HK-2 (cell line): ENCODE data around the gene SCN2B.

Experiments
- DNase-seq: peaks from one replicate; pipeline ENCODE4 v3.0.0-alpha.2; 2018; ENCODE audit not compliant: unreplicated experiment

The SCN2B gene

GRCh38 chr11:118174006-118174567, 2.4 kb downstream of the SCN2B start:
- no peak for DNase-seq

DNA sequence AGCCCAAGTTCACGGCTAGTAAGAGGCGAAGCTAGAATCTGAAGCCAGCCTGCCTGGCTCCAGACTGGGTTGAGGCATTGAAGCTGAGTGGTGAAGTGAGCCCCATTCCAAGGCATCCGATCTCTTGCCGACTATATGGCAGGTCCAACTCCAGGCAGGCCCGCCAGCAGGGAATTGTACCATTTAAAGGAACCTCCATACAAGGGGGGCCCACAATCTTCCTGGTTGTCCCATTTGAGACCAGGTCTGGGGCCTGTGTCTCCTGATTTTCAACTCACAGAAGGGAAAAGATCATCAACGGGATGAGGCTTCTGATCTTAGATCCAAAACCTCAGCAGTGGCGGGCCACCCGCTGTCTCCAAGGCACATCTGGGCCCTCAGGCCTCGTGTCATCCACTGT, 4.1 kb downstream of the SCN2B start:
- DNase-seq = no peak

DNA sequence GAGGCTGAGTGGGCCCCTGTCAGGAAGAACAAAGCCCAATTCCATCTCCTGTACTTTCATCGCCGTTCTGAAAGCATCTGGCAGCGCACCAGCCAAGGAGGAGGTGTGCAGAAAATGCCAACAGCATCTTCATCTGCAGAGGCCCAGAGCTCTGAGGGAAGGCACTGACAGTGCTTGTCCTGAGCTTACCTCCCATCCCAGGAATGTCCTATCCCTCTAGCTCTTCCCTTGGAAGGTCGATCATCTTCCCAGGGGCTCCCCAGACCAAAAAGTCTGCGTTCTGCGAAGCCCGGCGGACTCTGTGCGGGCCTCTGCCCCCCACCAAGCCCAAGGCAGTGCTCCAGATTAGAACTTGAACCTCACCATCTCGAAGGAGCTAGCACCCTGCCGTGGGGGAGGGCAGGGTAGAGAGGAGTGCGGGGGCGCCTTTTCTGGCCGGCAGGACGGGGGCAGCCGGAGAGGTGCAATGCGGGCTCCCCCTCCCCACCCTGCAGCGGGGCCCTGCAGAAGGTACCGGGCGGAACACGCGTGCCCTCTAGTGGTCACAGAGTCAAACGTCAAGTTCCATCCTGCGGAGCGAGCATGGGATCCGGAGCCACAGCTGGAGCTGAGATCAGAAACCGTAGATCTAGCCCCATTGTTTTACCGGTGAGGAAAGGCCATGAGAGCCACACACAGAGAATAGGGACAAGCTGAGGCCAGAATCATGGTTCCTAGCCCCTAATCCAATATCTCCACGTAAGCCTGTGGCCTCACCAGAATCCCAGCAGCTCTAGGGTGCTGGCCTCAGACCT, 5.0 kb downstream of the SCN2B start:
- DNase-seq = peak; percentile 36

DNA sequence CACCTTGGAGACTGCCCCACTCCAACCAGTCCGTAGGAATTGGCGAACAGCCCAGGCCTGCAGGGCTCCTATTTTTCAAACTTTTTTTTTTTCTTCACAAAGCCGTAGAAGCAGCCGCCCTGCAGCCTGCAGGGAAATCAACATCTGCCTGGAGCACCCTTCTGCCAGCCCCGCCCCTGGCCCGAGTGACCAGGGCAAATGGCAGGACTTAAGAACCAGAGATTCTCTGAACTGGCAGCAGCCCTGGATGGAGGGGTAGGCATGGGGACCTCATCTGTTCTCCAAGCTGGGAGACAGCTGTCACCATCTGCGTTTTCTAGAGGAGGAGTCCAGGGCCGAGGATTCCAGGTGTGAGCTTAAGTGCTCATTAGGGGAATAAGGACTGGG, 5.6 kb downstream of the SCN2B start:
- no peak for DNase-seq

DNA sequence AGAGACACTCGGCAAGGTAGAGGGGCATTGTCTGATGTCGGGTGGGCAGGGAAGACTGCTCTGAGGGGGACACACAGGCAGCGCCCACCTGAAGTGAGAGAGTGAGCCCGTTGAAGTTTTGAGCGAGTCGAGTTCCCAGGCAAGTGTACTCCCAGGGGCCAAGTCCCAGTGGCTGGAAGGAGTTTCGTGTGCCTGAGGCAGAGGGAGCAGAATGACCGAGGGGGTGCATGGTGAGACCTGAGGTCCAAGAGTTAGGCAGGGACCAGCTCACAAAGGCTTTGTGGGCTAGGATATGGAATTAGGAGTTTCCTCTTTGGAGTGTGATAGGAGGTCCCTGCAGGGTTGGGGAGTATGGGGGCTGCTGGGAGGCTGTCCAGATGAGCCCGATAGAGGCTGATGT, 6.2 kb downstream of the SCN2B start:
- no peak for DNase-seq

DNA sequence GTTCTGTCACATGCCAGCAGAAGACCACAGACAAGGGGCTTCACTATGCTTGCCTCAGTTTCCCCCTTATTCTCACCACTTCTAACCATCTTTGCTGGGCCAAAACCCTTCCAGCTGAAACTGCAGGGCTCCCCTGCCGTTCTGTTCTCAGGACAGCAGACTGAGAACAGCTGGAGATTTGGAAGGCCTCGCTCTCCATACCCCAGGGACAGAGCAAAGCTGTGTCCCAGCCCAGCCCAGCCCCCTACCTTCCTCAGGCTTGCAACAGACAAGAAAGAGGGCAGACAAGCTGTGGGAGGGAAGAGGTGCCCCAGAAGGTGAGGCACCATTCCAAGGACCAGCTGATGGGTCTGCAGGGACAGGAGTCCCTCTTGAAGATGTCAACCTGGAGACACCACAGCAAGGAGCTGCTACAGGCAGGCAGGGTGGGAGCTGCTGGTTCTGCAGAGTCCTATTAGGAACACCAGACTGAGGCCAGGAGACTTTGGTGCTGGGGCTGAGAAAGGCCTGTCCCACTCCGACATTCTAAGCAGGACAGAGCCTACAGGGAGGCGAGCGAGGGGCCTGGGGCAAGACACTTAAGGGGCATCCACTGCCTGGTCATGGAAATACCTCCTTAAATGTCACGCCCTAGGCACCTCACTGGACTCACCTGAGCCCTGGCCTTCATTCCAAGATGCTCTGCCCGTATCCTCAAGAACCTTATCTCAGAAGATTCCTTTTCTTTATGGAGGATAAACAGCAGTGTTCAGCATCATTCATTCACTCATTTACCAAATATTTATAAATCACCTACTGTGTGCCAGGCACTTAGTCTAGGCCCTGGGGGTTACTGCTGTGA, 6.9 kb downstream of the SCN2B start:
- DNase-seq = no peak

GRCh38 chr11:118168751-118169150, 7.7 kb downstream of the SCN2B start:
- no peak for DNase-seq

DNA sequence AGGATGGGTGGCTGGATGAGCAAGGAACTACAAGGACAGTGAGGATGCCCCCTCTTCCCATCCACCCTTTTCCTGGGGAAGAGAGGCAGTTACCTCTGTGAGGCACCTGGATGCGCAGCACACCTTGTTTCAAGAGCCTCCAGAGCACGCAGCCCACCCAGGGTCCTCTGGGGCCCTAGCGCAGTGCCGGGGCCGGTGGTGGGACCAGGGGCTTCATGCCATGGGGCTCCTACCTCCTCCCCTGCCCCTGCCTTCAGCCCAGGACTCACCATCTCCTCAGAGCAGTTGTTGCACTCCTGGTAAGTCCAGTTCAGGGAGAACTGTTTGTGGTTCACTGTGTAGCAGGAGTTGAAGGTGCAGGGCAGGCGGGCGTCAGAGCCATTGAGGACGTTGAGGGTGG, 8.1 kb downstream of the SCN2B start:
- no peak for DNase-seq

- DNase-seq = no peak
Observed at GRCh38 chr11:118167906-118168305, 8.5 kb downstream of the SCN2B start.

DNA sequence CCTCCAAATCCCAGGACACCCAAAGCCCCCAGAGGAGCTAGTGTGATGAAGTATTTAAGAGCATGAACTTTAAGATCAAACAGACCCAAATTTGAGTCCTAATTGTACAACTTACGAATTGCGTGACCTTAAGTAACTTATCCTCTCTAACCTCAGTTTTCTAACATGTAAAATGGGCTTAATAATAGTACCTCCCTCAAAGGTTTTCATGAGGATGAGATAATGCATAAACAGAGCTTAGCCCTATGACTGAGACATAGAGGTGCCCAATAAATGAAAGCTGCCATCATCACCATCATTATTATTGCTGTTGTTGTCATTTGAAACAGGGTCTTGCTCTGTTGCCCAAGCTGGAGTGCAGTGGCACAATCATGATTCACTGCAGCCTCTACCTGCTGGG, 9.2 kb downstream of the SCN2B start:
- DNase-seq = no peak

DNA sequence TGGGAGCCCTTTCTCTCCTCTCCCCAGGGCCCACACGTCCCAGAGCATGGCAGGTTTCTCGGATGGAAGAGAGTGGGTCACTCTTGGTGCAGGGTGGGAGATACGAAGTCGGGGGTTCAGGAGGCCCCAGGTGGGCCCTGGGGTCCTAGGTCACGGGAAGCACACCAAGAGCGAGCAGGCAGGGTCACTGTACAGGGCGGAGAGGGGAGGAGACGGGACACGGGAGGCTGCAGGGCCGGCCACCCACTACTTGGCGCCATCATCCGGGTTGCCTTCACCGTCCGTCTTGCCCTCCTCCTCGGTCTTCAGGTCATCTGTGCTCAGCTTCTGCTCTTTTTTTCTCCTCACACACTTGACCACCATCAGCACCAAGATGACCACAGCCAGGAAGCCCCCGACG, 9.8 kb downstream of the SCN2B start:
- DNase-seq = no peak

- DNase-seq = no peak
Observed at GRCh38 chr11:118164885-118165284, 11.6 kb downstream of the SCN2B start.

- no peak for DNase-seq
Observed at GRCh38 chr11:118163494-118163893, 12.9 kb downstream of the SCN2B start.

GRCh38 chr11:118162846-118163245, 13.6 kb downstream of the SCN2B start:
- DNase-seq = no peak

DNA sequence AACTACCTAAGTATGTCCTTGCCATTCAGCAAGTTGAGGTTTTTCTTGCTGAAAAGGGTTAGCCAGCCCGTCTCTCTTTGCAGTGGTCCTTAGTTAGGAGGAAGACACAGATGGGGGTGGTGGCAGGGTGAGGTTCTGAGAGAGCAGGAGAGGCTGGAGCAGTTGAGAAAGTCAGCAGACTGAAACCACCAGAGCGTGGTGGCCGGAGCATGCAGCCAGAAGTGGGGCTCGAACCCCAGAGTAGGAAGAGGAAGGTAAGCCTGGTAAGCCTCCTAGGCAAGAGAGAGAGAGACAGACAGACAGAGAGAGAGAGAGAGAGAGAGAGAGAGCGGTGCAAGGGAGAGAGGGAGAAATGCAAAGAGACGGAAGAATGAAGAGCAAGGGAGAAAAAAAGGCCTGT, 14.7 kb downstream of the SCN2B start:
- DNase-seq = no peak

GRCh38 chr11:118157186-118157895, 19.1 kb downstream of the SCN2B start:
- no peak for DNase-seq

- no peak for DNase-seq
Observed at GRCh38 chr11:118156531-118157185, 19.8 kb downstream of the SCN2B start.

- no peak for DNase-seq
Observed at GRCh38 chr11:118155776-118156530, 20.5 kb downstream of the SCN2B start.

DNA sequence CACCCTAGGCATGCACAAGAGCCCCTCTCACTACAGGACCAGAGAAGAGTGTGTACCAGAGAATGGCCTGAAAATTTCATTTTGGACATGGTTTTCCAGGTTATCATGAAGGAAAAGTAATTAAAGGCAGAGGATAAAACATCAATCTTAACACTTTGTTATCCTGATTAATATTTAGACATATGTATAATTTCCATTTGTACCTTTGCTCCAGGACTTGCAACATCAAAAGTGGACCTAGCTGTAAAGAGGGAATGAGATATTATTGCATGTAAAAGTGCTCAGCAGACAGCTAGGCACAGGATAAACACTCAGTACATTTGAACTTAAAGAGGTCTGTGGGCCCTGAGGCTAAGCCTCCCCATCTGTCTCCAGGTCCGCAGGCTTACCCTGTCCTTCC, 21.8 kb downstream of the SCN2B start:
- no peak for DNase-seq

DNA sequence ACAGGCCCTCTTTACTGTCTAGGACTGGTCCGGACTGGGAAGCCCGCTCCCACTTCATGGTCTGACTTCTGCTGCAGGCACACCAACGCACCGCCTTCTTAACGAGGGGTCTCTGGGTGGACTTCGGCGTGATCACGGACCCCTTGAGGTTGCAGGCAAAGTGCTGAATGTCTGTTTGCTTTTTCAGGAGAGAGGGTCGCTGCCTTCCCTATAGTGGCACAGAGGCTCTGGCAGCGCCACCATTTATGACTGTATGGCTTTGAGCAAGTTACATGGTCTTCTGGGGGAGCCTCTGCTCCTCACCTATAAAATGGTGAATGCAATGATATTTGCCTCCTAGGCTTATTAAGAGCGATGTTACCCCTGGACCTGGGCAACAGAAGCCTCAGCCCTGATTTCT, 22.5 kb downstream of the SCN2B start:
- DNase-seq = no peak

GRCh38 chr11:118153516-118153915, 22.9 kb downstream of the SCN2B start:
- no peak for DNase-seq
